NCI-H524 (cell line): ENCODE measurements around the gene ABCD2.
A peak's percentile ranks its signal among the peaks of the same experiment; 100 is the strongest.
"Not testable (repeated sequence)": the region's sequence is repeated elsewhere in the genome, so short reads cannot be mapped to it uniquely, and the experiment has no call there.

Experiments
- DNase-seq, 2 experiments: peaks; one replicate each; lab custom pipeline; 2025; lab: John Stamatoyannopoulos, UW

The ABCD2 gene

GRCh38 chr12:39612250-39612649 is 7.4 kb downstream of the ABCD2 start:
- no peak for DNase-seq

GRCh38 chr12:39611818-39612217 is 7.8 kb downstream of the ABCD2 start:
- DNase-seq, result no peak

GRCh38 chr12:39610436-39611025 is 9.1 kb downstream of the ABCD2 start:
- no peak for DNase-seq

- DNase-seq, result no peak
These were observed 12.7 kb downstream of the ABCD2 start for GRCh38 chr12:39606712-39607423.

- DNase-seq, result no peak
These were observed 13.6 kb downstream of the ABCD2 start for GRCh38 chr12:39605996-39606395.

GRCh38 chr12:39605501-39605900 is 14.1 kb downstream of the ABCD2 start:
- DNase-seq, result no peak

- DNase-seq, result no peak
These were observed 16.5 kb downstream of the ABCD2 start for GRCh38 chr12:39603065-39603464.

- DNase-seq, result not testable (repeated sequence)
These were observed 17.7 kb downstream of the ABCD2 start for GRCh38 chr12:39601951-39602350.

- DNase-seq, result no peak
These were observed 23.7 kb downstream of the ABCD2 start for GRCh38 chr12:39595928-39596327.

- DNase-seq, result no peak
These were observed 27.3 kb downstream of the ABCD2 start for GRCh38 chr12:39592295-39592694.

- DNase-seq, result peak; percentile 46 to 64
These were observed 31.3 kb downstream of the ABCD2 start for GRCh38 chr12:39588348-39588747.

GRCh38 chr12:39587225-39587624 is 32.4 kb downstream of the ABCD2 start:
- peak; percentile 5 to 52 for DNase-seq

- DNase-seq, result no peak
These were observed 32.8 kb downstream of the ABCD2 start for GRCh38 chr12:39586816-39587215.

- no peak for DNase-seq
These were observed 38.0 kb downstream of the ABCD2 start for GRCh38 chr12:39581592-39581991.

- no peak for DNase-seq
These were observed 44.1 kb downstream of the ABCD2 start for GRCh38 chr12:39575498-39575875.

GRCh38 chr12:39574785-39575497 is 44.7 kb downstream of the ABCD2 start:
- DNase-seq, result peak in 1 of 2 experiments; percentile 7

GRCh38 chr12:39574378-39574777 is 45.2 kb downstream of the ABCD2 start:
- no peak for DNase-seq

- DNase-seq, result no peak
These were observed 45.6 kb downstream of the ABCD2 start for GRCh38 chr12:39573971-39574370.

GRCh38 chr12:39572551-39572950 is 47.1 kb downstream of the ABCD2 start:
- DNase-seq, result no peak

GRCh38 chr12:39571351-39571750 is 48.3 kb downstream of the ABCD2 start:
- DNase-seq, result no peak

- DNase-seq, result no peak
These were observed 66.1 kb downstream of the ABCD2 start for GRCh38 chr12:39553476-39553875.

- not testable (repeated sequence) for DNase-seq
These were observed 75.4 kb downstream of the ABCD2 start for GRCh38 chr12:39544211-39544610.

GRCh38 chr12:39541471-39541870 is 78.1 kb downstream of the ABCD2 start:
- no peak for DNase-seq
